ENCODE measurements around the gene USP10. TPM values are rescaled to one million over a fixed set of nuclear protein-coding genes. Genes with fewer than 3 reads are reported as not detected.

USP10 gene
- total and polyA plus RNA-seq, 2 donors (not counting 1 experiment from before 2014, with no cell fraction given): 48.6 to 59.1 TPM

DNA sequence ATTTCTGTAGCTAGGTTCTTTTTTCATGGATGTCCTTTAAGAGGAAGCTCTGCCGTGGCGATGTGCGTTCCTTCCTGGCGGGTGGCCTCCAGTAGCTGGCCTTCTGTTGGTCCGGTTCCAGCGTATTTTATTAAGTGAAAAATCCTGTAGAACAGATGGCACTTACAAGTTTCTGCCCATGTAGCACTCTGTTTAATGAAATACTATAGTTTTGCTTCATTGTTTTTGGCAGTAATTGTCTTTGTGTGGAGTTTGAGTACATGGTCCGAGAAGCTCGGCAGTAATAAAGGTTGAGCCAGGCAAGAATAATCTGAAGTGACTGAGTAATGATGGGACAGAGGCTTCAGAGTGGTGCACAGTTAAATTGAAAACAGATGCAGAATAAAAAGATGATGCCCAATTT lies 20.4 kb downstream of the USP10 start:
- TF ChIP-seq, protein P1, sequence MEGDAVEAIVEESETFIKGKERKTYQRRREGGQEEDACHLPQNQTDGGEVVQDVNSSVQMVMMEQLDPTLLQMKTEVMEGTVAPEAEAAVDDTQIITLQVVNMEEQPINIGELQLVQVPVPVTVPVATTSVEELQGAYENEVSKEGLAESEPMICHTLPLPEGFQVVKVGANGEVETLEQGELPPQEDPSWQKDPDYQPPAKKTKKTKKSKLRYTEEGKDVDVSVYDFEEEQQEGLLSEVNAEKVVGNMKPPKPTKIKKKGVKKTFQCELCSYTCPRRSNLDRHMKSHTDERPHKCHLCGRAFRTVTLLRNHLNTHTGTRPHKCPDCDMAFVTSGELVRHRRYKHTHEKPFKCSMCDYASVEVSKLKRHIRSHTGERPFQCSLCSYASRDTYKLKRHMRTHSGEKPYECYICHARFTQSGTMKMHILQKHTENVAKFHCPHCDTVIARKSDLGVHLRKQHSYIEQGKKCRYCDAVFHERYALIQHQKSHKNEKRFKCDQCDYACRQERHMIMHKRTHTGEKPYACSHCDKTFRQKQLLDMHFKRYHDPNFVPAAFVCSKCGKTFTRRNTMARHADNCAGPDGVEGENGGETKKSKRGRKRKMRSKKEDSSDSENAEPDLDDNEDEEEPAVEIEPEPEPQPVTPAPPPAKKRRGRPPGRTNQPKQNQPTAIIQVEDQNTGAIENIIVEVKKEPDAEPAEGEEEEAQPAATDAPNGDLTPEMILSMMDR (conservative IDR thresholded peaks at IDR 0.05 in 1 of 2, IDR thresholded peaks at IDR 0.05 in 1 of 2; ENCODE audit: low read depth in 1 of 2, low read length in 2 of 2): no peak
- no peak for TF ChIP-seq EZH2 (IDR thresholded peaks at IDR 0.05; ENCODE audit: low read length, missing control alignments)
- Histone ChIP-seq H3K9me3 (ENCODE audit: control insufficient read depth, insufficient read depth, low read depth, low read length) (no peaks in the 10 kb centered on the region), H3K79me2 (ENCODE audit: control insufficient read depth, insufficient read depth, low read length) (peaks cover 89% of the 10 kb centered on the region), H3K4me1 (ENCODE audit: control insufficient read depth, extremely low read depth, insufficient read depth, low read length) (peaks cover 11% of the 10 kb centered on the region), H3K36me3 (ENCODE audit: control insufficient read depth, insufficient read depth, low read length) (no peaks in the 10 kb centered on the region), H3K9ac (ENCODE audit: insufficient read depth, low read length) (no peak overlapping the region), H3K27ac (ENCODE audit: insufficient read depth, low read length) (no peak overlapping the region), H3K27me3 (ENCODE audit: control insufficient read depth, insufficient read depth, low read length) (no peaks in the 10 kb centered on the region), H4K20me1 (ENCODE audit: control insufficient read depth, extremely low read depth, insufficient read depth, low read length) (no peaks in the 10 kb centered on the region), H2AFZ (ENCODE audit: low read length) (no peak overlapping the region), H3K4me2 (ENCODE audit: extremely low read depth, insufficient read depth, low read length) (peak overlapping the region; percentile 54), H3K4me3 (replicated peaks in 1 of 4; ENCODE audit: control extremely low read depth in 1 of 4, insufficient read depth in 1 of 4, low read depth in 3 of 4, low read length in 4 of 4) (no peak overlapping the region)
- peak in 1 of 2 donors; percentile 56 for DNase-seq (ENCODE audit: low read depth in 2 of 2)

DNA sequence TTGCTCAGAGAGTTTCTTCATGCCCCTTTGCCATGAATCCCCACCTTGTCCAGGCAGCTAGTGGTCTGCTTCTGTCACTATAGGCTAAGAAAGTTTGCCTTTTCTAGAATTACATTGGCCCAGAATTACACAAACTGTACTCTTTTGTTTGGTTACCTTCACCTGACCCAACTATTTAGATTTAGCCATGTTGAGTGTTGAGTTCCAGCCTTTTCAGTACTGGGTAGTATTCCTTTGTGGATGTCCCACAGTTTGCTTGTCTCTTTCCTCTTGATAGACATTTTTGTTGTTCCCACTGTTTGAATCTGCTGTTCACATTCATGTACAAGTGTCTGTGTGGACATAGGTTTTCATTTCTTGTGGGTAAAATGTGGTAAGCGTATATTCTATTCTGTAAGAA lies 22.3 kb downstream of the USP10 start:
- H3K9ac ChIP-seq (ENCODE audit: insufficient read depth, low read length): no peak overlapping the region
- H3K9me3 ChIP-seq (ENCODE audit: control insufficient read depth, insufficient read depth, low read depth, low read length): no peaks in the 10 kb centered on the region
- no peak overlapping the region for H2AFZ ChIP-seq (ENCODE audit: low read length)
- no peak overlapping the region for H3K4me3 ChIP-seq (replicated peaks in 1 of 4; ENCODE audit: control extremely low read depth in 1 of 4, insufficient read depth in 1 of 4, low read depth in 3 of 4, low read length in 4 of 4)
- no peaks in the 10 kb centered on the region for H3K36me3 ChIP-seq (ENCODE audit: control insufficient read depth, insufficient read depth, low read length)
- no peaks in the 10 kb centered on the region for H4K20me1 ChIP-seq (ENCODE audit: control insufficient read depth, extremely low read depth, insufficient read depth, low read length)
- DNase-seq (ENCODE audit: low read depth in 2 of 2): no peak
- H3K4me2 ChIP-seq (ENCODE audit: extremely low read depth, insufficient read depth, low read length): no peak overlapping the region
- no peak overlapping the region for H3K27ac ChIP-seq (ENCODE audit: insufficient read depth, low read length)
- no peaks in the 10 kb centered on the region for H3K27me3 ChIP-seq (ENCODE audit: control insufficient read depth, insufficient read depth, low read length)
- peaks cover 89% of the 10 kb centered on the region for H3K79me2 ChIP-seq (ENCODE audit: control insufficient read depth, insufficient read depth, low read length)
- peaks cover 14% of the 10 kb centered on the region for H3K4me1 ChIP-seq (ENCODE audit: control insufficient read depth, extremely low read depth, insufficient read depth, low read length)
- TF ChIP-seq EZH2 (IDR thresholded peaks at IDR 0.05; ENCODE audit: low read length, missing control alignments): no peak
- TF ChIP-seq, protein P1 (conservative IDR thresholded peaks at IDR 0.05 in 1 of 2, IDR thresholded peaks at IDR 0.05 in 1 of 2; ENCODE audit: low read depth in 1 of 2, low read length in 2 of 2): no peak

DNA sequence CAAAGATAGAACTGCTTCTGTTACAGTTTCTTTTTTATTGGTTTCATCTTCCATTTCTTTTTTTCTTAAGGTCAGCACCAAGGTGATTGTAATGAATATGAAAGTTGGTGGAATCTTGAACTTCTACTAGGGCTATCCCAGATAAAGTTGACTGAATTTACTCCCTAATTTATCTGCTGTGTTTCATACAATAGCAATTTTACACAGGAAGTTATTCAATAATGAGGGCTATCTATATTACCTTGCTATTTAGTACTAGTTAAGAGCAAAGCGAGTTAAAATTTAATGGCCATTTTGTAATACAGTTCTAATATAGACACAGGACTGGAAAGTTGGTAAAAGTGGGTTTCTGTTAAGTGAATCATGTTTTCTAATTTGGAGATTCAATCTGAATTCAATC lies 24.1 kb downstream of the USP10 start:
- Histone ChIP-seq H3K79me2 (ENCODE audit: control insufficient read depth, insufficient read depth, low read length) (peaks cover 91% of the 10 kb centered on the region), H3K4me3 (replicated peaks in 1 of 4; ENCODE audit: control extremely low read depth in 1 of 4, insufficient read depth in 1 of 4, low read depth in 3 of 4, low read length in 4 of 4) (no peak overlapping the region), H3K9me3 (ENCODE audit: control insufficient read depth, insufficient read depth, low read depth, low read length) (no peaks in the 10 kb centered on the region), H3K4me2 (ENCODE audit: extremely low read depth, insufficient read depth, low read length) (no peak overlapping the region), H3K27me3 (ENCODE audit: control insufficient read depth, insufficient read depth, low read length) (no peaks in the 10 kb centered on the region), H3K9ac (ENCODE audit: insufficient read depth, low read length) (no peak overlapping the region), H4K20me1 (ENCODE audit: control insufficient read depth, extremely low read depth, insufficient read depth, low read length) (no peaks in the 10 kb centered on the region), H2AFZ (ENCODE audit: low read length) (no peak overlapping the region), H3K36me3 (ENCODE audit: control insufficient read depth, insufficient read depth, low read length) (no peaks in the 10 kb centered on the region), H3K27ac (ENCODE audit: insufficient read depth, low read length) (no peak overlapping the region), H3K4me1 (ENCODE audit: control insufficient read depth, extremely low read depth, insufficient read depth, low read length) (peaks cover 17% of the 10 kb centered on the region)
- no peak for DNase-seq (ENCODE audit: low read depth in 2 of 2)
- TF ChIP-seq EZH2 (IDR thresholded peaks at IDR 0.05; ENCODE audit: low read length, missing control alignments): no peak
- TF ChIP-seq, protein P1 (conservative IDR thresholded peaks at IDR 0.05 in 1 of 2, IDR thresholded peaks at IDR 0.05 in 1 of 2; ENCODE audit: low read depth in 1 of 2, low read length in 2 of 2): no peak
